Kidney (tissue), 14 donors: Measurements from ENCODE around the gene UGT1A4. TPM values are rescaled to one million over a fixed set of nuclear protein-coding genes. Genes with fewer than 3 reads are reported as not detected.

Source experiments
- DNase-seq, 5 donors: peaks; one replicate each; pipeline ENCODE4 v3.0.0-alpha.2; 2013 to 2020
- FAIRE-seq: peaks from 2 replicates; lab custom pipeline; 2012; peaks lifted over from hg19 to GRCh38; lab: Jason Lieb, UNC
- H3K27ac ChIP-seq, 2 donors: one replicate each; pipeline ENCODE4 v1.7.0; 2013; ENCODE audit warnings: low read depth in 2 of 2, low read length in 2 of 2, inconsistent platforms in 1 of 2
- H3K27me3 ChIP-seq: one replicate; pipeline ENCODE4 v1.7.1; 2013; ENCODE audit warnings: low read length, inconsistent platforms; ENCODE audit not compliant: control insufficient read depth, insufficient read depth
- H3K36me3 ChIP-seq, 3 donors: one replicate each; pipeline versions ENCODE4 v1.7.0 to v1.7.1; 2013; ENCODE audit warnings: low read length in 3 of 3, control low read depth in 1 of 3, inconsistent platforms in 1 of 3; ENCODE audit not compliant: insufficient read depth in 3 of 3, control insufficient read depth in 2 of 3
- H3K4me1 ChIP-seq, 3 donors: one replicate each; pipeline versions ENCODE4 v1.7.0 to v1.7.1; 2013; ENCODE audit warnings: low read length in 3 of 3, inconsistent platforms in 1 of 3, low read depth in 1 of 3; ENCODE audit not compliant: control insufficient read depth in 2 of 3, insufficient read depth in 2 of 3
- H3K4me3 ChIP-seq, 3 donors: one replicate each; pipeline versions ENCODE4 v1.7.0 to v1.8.1; 2013; ENCODE audit warnings: low read length in 3 of 3, control low read depth in 1 of 3, inconsistent platforms in 1 of 3
- H3K9ac ChIP-seq, 3 donors: one replicate each; pipeline versions ENCODE4 v1.7.0 to v1.7.1; 2013; ENCODE audit warnings: low read length in 3 of 3, control low read depth in 1 of 3, inconsistent platforms in 1 of 3
- H3K9me3 ChIP-seq, 3 donors: one replicate each; pipeline versions ENCODE4 v1.7.0 to v1.7.1; 2013; ENCODE audit warnings: low read length in 3 of 3, control low read depth in 1 of 3, inconsistent platforms in 1 of 3; ENCODE audit not compliant: control insufficient read depth in 2 of 3, insufficient read depth in 1 of 3
- CTCF ChIP-seq: IDR thresholded peaks from 3 replicates; pipeline ENCODE4 v1.5.1; 2012; ENCODE audit warnings: mild to moderate bottlenecking, moderate library complexity, borderline replicate concordance; ENCODE audit not compliant: insufficient read depth; ENCODE audit errors: extremely low read depth
- intact Hi-C: fragments of 100-400 bp; cut with DNase I; formaldehyde crosslinking; loops from one replicate; pipeline ENCODE4 v1.11.1; 2022
- polyA plus RNA-seq: library from polyadenylated mRNA; stranded (reverse); fragments of 350-450 nt; fragmentation: Illumina TruSeq; extraction: RNeasy Lipid Tissue Mini Kit (QIAGEN cat#74804); gene quantifications from one replicate; pipeline ENCODE4 v1.2.3, GENCODE V29; 2014; ENCODE audit warnings: low read depth, low replicate concordance; ENCODE audit not compliant: insufficient read depth
- total RNA-seq: library from RNA; stranded (reverse); fragmentation: NEBNext Ultra II Directional; extraction: Animal tissue kit (Norgen Biotek cat#: 25700); gene quantifications from one replicate; pipeline ENCODE4 v1.2.1, GENCODE V29; 2021
- donor health status: control.
- donor health status: control.
- donor health status: control.
- donor health status: control.
- donor health status: control.
- donor health status: DM: yes; HTN: yes; CAD: no.
- donor health status: Normal renal cell carcinoma (clear cell type).

Gene UGT1A4
- total and polyA plus RNA-seq, 2 donors from 2014 or later: 0.84 to 1.1 TPM

- Histone ChIP-seq H3K27ac (no peak overlapping the region), H3K36me3 (no peaks in the 10 kb centered on the region), H3K27me3 (no peaks in the 10 kb centered on the region), H3K9ac (no peak overlapping the region), H3K9me3 (no peaks in the 10 kb centered on the region), H3K4me3 (no peak overlapping the region), H3K4me1 (no peaks in the 10 kb centered on the region)
- TF ChIP-seq CTCF: no peak
- intact Hi-C loops: no loop called here
- FAIRE-seq (no peak), DNase-seq (no peak)
Measured at GRCh38 chr2:233684640-233685039, 33.9 kb upstream of the UGT1A4 start.

GRCh38 chr2:233686928-233687327, 31.6 kb upstream of the UGT1A4 start:
- Histone ChIP-seq H3K27ac (no peak overlapping the region), H3K9ac (no peak overlapping the region), H3K9me3 (no peaks in the 10 kb centered on the region), H3K4me1 (peaks cover 0 to 10% (median 6%) of the 10 kb centered on the region in 3 donors), H3K27me3 (no peaks in the 10 kb centered on the region), H3K36me3 (no peaks in the 10 kb centered on the region), H3K4me3 (no peak overlapping the region)
- intact Hi-C loops: no loop called here
- no peak for FAIRE-seq
- DNase-seq: no peak
- no peak for TF ChIP-seq CTCF

GRCh38 chr2:233688341-233688740, 30.2 kb upstream of the UGT1A4 start:
- no peak for TF ChIP-seq CTCF
- no peak overlapping the region for H3K9ac ChIP-seq
- no peaks in the 10 kb centered on the region for H3K36me3 ChIP-seq
- H3K9me3 ChIP-seq: no peaks in the 10 kb centered on the region
- no peak for DNase-seq
- no peaks in the 10 kb centered on the region for H3K27me3 ChIP-seq
- FAIRE-seq: no peak
- intact Hi-C loops: no loop called here
- no peak overlapping the region for H3K4me3 ChIP-seq
- H3K27ac ChIP-seq: no peak overlapping the region
- H3K4me1 ChIP-seq: peaks cover 0 to 14% (median 10%) of the 10 kb centered on the region in 3 donors

- no peak overlapping the region for H3K4me3 ChIP-seq
- FAIRE-seq (no peak), DNase-seq (no peak)
- no peaks in the 10 kb centered on the region for H3K9me3 ChIP-seq
- no peaks in the 10 kb centered on the region for H3K27me3 ChIP-seq
- TF ChIP-seq CTCF: no peak
- no peak overlapping the region for H3K9ac ChIP-seq
- no peak overlapping the region for H3K27ac ChIP-seq
- H3K36me3 ChIP-seq: no peaks in the 10 kb centered on the region
- intact Hi-C loops: no loop called here
- H3K4me1 ChIP-seq: peaks cover 0 to 19% (median 10%) of the 10 kb centered on the region in 3 donors
Measured at GRCh38 chr2:233689031-233689430, 29.5 kb upstream of the UGT1A4 start.
